ENCODE measurements around the gene SNCAIP.

GRCh38 chr5:122447072-122447471, 135.0 kb downstream of the SNCAIP start:
- no peak for TF ChIP-seq TAF1 (IDR thresholded peaks at IDR 0.05; ENCODE audit: low read depth, low read length)
- TF ChIP-seq SPI1 (IDR thresholded peaks at IDR 0.05; ENCODE audit: low read depth, low read length): no peak
- no peak for TF ChIP-seq POLR2A (IDR thresholded peaks at IDR 0.05; ENCODE audit: low read depth, low read length)
- no peak for TF ChIP-seq POLR2AphosphoS5 (IDR thresholded peaks at IDR 0.05; ENCODE audit: low read depth, low read length)
